Posterior vena cava (tissue), 2 donors: ENCODE measurements around the gene PDP2. TPM values are rescaled to one million over a fixed set of nuclear protein-coding genes. Genes with fewer than 3 reads are reported as not detected.
"Not testable (repeated sequence)": the region's sequence is repeated elsewhere in the genome, so short reads cannot be mapped to it uniquely, and the experiment has no call there.

Source experiments
- DNase-seq: peaks from one replicate; pipeline ENCODE4 v3.0.0-alpha.2; 2020; ENCODE audit warnings: low spot score
- intact Hi-C, 2 donors: fragments of 100-400 bp; cut with DNase I; formaldehyde crosslinking; loops; one replicate each; pipeline versions ENCODE4 v1.14.1 to v1.14.2; 2022 to 2023
- total RNA-seq, 2 donors: library from RNA; stranded (reverse); fragmentation: NEBNext Ultra II Directional; extraction: Animal tissue kit (Norgen Biotek cat#: 25700); gene quantifications; one replicate each; pipeline ENCODE4 v1.2.1, GENCODE V29; 2021
- donor health status: DM: yes; HTN: yes; CAD: no.
- donor health status: DM: yes; HTN: yes; CAD: no.

The PDP2 gene
- total RNA-seq, 2 donors from 2014 or later: 5.0 to 5.5 TPM

- DNase-seq: peak; percentile 50
These were observed 30.1 kb upstream of the PDP2 start for GRCh38 chr16:66850115-66850815.

GRCh38 chr16:66851166-66851964 lies 28.9 kb upstream of the PDP2 start:
- intact Hi-C loops: loop anchor here in 1 of 2 donors (10.0 kb wide), 1 partner anchor 117 kb away; no protein-coding TSS in a partner anchor
- DNase-seq: peak; percentile 63

More at GRCh38 chr16:66850115-66850815, 30.1 kb upstream of the PDP2 start:
- intact Hi-C loops: loop anchor here in 1 of 2 donors (10.0 kb wide), 1 partner anchor 115 kb away; no protein-coding TSS in a partner anchor

GRCh38 chr16:66853261-66854139 lies 26.8 kb upstream of the PDP2 start:
- intact Hi-C loops: loop anchor here in 1 of 2 donors (10.0 kb wide), 1 partner anchor 119 kb away; no protein-coding TSS in a partner anchor

GRCh38 chr16:66856184-66856730 lies 24.1 kb upstream of the PDP2 start:
- intact Hi-C loops: loop anchor here in 1 of 2 donors (10.0 kb wide), 1 partner anchor 121 kb away; no protein-coding TSS in a partner anchor
- DNase-seq: peak; percentile 58

More at GRCh38 chr16:66853261-66854139, 26.8 kb upstream of the PDP2 start:
- peak; percentile 70 for DNase-seq

GRCh38 chr16:66856801-66857200 lies 23.5 kb upstream of the PDP2 start:
- DNase-seq: peak; percentile 68
- intact Hi-C loops: loop anchor here in 1 of 2 donors (10.0 kb wide), 1 partner anchor 122 kb away; no protein-coding TSS in a partner anchor

GRCh38 chr16:66857437-66857836 lies 22.9 kb upstream of the PDP2 start:
- DNase-seq: no peak
- intact Hi-C loops: loop anchor here in 1 of 2 donors (10.0 kb wide), 1 partner anchor 123 kb away; no protein-coding TSS in a partner anchor

- intact Hi-C loops: loop anchor here in 1 of 2 donors (10.0 kb wide), 1 partner anchor 124 kb away; no protein-coding TSS in a partner anchor
- peak; percentile 76 for DNase-seq
These were observed 21.4 kb upstream of the PDP2 start for GRCh38 chr16:66858740-66859396.

- intact Hi-C loops: loop anchor here in 1 of 2 donors (10.0 kb wide), 1 partner anchor 125 kb away; no protein-coding TSS in a partner anchor
- peak; percentile 24 for DNase-seq
These were observed 20.8 kb upstream of the PDP2 start for GRCh38 chr16:66859397-66860068.

- intact Hi-C loops: no loop called here
- DNase-seq: no peak
These were observed 18.2 kb upstream of the PDP2 start for GRCh38 chr16:66862023-66862520.

- intact Hi-C loops: no loop called here
- DNase-seq: no peak
These were observed 16.6 kb upstream of the PDP2 start for GRCh38 chr16:66863707-66864106.

- intact Hi-C loops: loop anchor here in 1 of 2 donors (5.0 kb wide), 2 partner anchors 37 to 262 kb away; partner anchors contain the start of gene NAE1
These were observed 10.9 kb upstream of the PDP2 start for GRCh38 chr16:66869424-66869823.

GRCh38 chr16:66871363-66871762 lies 9.0 kb upstream of the PDP2 start:
- intact Hi-C loops: loop anchor here in 1 of 2 donors (10.0 kb wide), 1 partner anchor 267 kb away; the partner anchor contains the start of gene CMTM3
- not testable (repeated sequence) for DNase-seq

More at GRCh38 chr16:66869424-66869823, 10.9 kb upstream of the PDP2 start:
- DNase-seq: no peak

GRCh38 chr16:66871840-66872239 lies 8.5 kb upstream of the PDP2 start:
- intact Hi-C loops: loop anchor here in 1 of 2 donors (2.0 to 10.0 kb wide), 2 partner anchors 267 to 447 kb away; partner anchors contain the start of gene CMTM3
- DNase-seq: peak; percentile 37

GRCh38 chr16:66872559-66872942 lies 7.8 kb upstream of the PDP2 start:
- no peak for DNase-seq
- intact Hi-C loops: loop anchor here in 1 of 2 donors (2.0 to 10.0 kb wide), 2 partner anchors 268 to 448 kb away; partner anchors contain the start of gene CMTM3

- peak; percentile 98 for DNase-seq
- intact Hi-C loops: loop anchor here in 1 of 2 donors (2.0 to 10.0 kb wide), 2 partner anchors 268 to 448 kb away; partner anchors contain the start of gene CMTM3
These were observed 7.2 kb upstream of the PDP2 start for GRCh38 chr16:66872943-66873684.

GRCh38 chr16:66873685-66874055 lies 6.6 kb upstream of the PDP2 start:
- intact Hi-C loops: loop anchor here in 1 of 2 donors (2.0 to 10.0 kb wide), 2 partner anchors 269 to 449 kb away; partner anchors contain the start of gene CMTM3
- DNase-seq: no peak
